ENCODE results near the gene PDCD7.
"Not testable (repeated sequence)": the region's sequence is repeated elsewhere in the genome, so short reads cannot be mapped to it uniquely, and the experiment has no call there.

Gene PDCD7, protein sequence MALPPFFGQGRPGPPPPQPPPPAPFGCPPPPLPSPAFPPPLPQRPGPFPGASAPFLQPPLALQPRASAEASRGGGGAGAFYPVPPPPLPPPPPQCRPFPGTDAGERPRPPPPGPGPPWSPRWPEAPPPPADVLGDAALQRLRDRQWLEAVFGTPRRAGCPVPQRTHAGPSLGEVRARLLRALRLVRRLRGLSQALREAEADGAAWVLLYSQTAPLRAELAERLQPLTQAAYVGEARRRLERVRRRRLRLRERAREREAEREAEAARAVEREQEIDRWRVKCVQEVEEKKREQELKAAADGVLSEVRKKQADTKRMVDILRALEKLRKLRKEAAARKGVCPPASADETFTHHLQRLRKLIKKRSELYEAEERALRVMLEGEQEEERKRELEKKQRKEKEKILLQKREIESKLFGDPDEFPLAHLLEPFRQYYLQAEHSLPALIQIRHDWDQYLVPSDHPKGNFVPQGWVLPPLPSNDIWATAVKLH
- 7.6 to 27.1 (median 19.9) reads per million in 17 experiments for total RNA-seq

DNA sequence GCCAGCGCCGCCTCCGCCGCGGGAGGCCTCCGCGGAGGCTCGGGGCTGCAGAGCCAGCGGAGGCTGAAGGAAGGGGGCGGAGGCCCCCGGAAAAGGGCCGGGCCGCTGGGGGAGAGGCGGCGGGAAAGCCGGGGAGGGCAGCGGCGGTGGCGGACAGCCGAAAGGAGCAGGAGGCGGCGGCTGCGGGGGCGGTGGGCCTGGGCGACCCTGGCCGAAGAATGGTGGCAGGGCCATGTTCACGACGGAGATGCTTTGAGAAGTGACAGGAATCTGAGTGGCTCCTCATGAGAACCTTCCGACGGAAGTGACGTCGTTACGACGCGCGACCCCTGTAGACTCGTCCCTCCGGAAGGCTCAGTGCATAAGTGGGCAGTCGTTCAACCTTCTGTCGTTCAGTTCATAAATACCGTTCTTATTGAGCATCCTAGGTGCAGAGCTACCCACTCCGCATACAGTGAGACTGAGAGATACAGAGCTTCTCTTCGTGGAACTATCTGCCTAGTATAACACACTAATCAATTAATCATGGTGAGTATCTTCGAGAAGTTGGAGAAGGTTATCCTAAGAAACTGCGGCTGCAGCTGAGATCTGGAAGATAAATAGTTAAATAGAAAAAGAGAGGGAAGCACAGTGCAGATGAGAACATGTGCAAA lies at the start of gene PDCD7:
TSS of gene PDCD7 (minus strand) at position 261 of the 653 bp plus-strand sequence. CDS start at position 234, 27 bp downstream.
- DNase-seq: peak; percentile 90 to 95 (median 94)

DNA sequence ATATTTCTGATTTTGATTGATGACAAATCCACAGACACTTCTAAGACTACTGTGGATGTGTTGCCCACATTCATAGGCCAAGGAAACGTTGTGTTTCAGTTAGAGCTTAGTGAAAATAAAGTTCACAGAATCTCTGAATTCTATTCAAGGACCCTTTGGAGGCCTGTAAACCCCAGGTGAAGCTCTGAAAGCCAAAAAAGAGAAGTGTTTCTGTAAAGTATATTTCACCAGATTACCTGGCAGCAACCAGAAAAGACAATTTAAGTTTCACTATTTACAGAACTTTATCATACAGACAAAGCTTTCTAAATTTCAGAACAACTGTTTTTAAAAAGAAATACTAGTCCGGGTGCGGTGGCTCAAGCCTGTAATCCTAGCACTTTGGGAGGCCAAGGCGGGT lies 48.9 kb upstream of the PDCD7 start:
- DNase-seq: no peak

DNA sequence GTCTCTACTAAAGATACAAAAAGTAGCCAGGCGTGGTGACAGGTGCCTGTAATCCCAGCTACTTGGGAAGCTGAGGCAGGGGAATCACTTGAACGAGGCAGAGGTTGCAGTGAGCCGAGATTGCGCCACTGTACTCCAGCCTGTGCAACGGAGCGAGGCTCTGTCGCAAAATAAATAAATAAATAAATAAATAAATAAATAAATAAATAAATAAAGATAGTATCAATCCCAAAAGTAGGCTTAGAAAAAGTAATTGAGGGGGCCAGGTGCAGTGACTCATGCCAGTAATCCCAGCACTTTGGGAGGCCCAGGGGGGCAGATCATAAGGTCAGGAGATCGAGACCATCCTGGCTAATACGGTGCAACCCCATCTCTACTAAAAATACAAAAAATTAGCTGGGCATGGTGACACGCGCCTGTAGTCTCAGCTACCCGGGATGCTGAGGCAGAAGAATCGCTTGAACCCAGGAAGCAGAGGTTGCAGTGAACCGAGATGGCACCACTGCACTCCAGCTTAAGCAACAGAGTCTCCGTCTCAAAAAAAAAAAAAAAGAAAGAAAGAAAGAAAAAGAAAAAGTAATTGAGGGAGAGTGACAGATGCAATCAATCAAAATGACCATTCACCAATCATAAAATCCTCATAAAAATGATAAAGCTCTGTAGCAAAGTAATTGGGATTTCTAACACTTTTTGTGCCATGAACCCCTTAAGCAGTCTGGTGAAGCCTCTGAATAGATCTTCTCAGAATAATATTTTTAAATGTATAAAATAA lies 48.2 kb upstream of the PDCD7 start:
- DNase-seq: not testable (repeated sequence)

DNA sequence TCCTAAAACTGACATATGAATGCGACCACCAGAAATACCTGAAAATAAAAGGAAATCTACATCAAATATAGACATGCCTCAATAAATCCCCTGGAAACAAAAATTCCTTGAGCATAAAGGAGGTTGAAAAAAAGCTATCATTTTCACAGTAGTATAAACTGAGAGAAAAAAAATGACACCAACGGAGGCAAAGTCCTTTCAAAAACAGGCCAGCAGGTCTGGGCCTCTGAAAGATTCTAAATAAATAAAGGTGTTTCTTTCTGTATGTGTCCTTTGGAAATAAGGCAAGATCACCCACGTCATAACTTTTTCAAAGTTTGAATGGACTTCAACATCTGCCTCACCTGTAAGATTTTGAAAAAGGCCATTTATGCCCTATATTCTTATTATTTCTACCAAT lies 46.6 kb upstream of the PDCD7 start:
- DNase-seq: no peak

DNA sequence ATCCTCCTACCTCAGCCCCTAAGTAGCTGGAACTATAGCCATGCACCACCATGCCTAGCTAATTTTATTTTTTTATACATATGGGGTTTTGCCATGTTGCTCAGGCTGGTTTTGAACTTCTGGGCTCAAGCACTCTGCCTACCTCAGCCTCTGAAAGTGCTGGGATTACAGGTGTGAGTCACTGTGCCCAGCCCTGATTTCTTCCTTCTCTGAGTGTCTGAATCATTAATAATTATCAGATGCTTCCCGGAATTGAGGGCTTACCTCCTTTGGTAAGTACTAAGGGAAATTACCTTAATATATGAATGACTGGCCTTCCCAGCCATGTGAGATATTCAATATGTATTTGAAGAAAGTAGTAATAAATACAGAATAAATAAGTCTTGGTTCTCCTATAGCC lies 44.3 kb upstream of the PDCD7 start:
- no peak for DNase-seq

DNA sequence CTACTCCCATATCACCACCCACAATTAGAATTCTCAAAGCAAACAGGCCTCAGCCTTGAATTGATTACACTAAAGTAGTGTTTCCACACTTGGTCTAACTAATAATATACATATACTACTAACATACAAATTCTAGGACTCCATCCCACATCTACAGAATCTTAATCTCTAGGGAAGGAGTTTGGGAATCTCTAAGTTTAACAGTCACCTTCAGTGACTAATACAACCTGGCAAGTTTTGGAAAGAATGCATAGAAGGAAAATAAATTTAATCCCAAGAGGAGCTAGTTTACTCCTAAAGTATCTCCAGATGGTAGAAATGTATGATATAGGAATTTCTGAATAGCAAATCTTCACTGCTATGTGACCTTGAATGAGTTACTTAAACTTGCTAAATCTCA lies 42.4 kb upstream of the PDCD7 start:
- no peak for DNase-seq

DNA sequence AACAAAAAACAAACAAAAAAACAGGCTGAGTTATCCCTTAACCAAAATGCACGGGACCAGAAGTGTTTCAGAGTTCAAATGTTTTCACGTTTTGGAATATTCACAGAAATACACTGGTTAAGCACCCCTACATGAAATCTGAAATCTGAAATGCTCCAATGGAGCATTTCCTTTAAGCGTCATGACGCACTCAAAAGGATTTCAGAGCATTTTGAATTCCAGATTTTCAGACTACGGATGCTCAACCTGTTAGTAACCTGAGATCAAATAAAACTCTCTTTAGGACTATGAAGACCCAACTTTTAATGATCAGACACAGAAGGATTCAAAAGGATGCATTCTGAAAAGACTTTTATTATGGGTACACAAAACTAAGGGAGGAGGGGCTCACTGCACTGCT lies 41.9 kb upstream of the PDCD7 start:
- DNase-seq: no peak

DNA sequence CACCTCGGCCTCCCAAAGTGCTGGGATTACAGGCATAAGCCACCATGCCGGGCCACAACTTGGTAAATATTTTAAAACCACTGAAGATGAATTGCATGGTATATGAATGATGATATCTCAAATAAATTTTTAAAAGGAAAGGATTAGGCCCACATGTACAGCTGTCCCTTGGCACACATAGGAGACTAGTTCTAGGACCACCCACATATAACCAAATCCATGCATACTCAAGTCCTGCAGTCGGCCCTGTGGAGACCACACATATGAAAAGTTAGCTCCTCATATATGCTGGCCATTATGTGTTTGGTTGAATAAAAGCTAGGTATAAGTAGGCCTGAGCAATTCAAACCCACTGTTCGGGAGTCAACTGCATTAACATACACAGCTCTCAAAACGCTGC lies 40.9 kb upstream of the PDCD7 start:
- no peak for DNase-seq

DNA sequence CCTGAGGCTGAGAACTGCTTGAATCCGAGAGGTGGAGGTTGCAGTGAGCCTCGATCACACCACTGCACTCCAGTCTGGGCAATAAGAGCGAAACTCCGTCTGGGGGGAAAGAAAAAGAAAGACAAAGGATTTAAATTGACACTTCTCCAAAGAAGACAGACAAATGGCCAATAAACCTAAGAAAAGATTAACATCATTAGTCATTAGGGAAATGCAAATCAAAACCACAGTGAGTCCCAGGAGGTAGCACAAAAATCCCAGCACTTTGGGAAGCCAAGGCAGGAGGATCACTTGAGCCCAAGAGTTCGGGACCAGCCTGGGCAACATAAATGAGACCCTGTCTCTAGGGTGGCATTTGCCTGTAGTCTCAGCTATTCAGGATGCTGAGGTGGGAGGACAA lies 38.9 kb upstream of the PDCD7 start:
- no peak for DNase-seq

DNA sequence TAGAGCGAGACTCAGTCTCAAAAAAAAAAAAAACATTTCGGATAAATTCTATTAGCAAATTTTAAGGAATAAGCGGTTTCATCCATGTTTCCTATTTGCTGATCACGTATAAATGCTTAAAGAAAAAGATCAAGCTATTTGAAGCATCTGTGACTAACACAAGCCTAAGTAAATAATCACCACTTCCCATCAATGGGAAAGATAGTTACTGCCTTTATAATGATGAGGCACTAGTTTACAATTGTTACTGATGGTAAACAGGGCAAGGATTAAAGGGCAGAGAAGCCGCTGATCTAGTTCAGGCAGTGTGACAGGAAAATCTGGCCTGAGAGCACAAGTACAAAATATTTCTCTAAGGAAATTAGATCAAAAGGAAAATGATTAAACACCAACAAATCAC lies 37.8 kb upstream of the PDCD7 start:
- DNase-seq: no peak

DNA sequence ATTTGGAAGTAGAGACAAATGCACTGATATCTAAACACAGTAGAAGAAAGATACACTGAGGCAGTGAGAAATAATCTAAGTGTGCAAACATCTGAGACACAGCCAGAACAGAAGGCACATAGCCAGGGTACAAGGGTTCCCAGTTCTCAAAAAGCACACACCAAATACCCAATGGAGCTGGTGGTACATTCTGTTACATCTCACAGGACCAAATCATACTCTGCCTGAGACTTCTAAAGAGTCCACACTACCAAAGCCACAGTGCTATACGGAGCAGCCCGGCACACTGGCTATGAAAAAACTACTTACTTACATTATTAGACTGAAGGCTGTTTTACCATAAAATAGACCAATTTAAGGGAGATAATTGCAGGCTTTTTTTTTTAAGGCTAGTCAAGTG lies 32.3 kb upstream of the PDCD7 start:
- no peak for DNase-seq

DNA sequence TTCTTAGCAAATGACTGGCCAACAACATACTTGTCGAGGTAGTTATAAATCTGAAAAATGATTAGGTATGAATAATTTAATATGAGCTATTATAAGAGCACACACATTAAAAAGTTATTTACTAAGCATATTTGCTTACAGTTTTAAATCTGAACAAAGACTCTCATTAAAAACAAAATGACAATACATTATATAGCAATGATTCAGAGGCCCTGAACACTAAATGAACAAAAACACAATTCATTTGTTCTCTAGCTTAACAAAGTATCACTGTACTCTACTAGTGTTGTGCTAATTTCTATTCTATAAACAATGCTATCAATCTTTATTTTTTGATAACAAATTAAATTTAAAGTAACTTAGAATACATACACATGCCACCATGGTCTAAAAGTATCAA lies 30.5 kb upstream of the PDCD7 start:
- no peak for DNase-seq

DNA sequence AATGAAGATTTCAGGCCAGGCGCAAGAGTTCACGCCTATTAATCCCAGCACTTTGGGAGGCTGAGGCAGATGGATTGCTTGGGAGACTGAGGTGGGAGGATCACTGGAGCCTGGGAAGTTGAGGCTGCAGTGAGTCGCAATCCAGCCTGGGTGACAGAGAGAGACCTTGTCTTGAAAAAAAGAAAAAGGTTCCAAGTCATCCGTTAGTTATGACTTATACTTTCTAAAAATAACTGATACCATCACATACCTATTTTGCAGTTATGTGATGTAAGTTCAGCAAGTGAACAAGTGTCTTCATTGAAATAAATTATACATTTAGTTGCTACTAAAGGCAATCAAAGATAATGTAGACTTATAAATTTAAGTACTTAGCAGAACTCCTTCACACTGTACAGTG lies 29.4 kb upstream of the PDCD7 start:
- no peak for DNase-seq

DNA sequence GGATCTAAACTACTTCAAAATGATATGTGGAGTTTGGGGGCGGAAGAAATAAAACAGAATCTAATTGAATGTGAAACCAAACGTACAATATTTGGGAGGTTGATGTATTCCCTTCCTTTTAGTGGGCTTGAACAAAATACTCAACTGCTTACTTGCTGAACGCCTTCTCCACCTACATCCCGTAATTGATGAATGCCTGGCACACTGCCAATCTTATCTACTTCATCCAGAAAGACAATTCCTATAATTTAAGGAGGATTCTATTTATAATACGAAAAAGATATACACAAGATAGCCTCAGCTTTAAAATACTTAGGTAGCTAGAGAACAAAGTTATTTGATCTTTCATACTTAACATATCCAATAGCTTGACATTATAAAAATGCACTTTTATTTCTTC lies 23.1 kb upstream of the PDCD7 start:
- DNase-seq: no peak

DNA sequence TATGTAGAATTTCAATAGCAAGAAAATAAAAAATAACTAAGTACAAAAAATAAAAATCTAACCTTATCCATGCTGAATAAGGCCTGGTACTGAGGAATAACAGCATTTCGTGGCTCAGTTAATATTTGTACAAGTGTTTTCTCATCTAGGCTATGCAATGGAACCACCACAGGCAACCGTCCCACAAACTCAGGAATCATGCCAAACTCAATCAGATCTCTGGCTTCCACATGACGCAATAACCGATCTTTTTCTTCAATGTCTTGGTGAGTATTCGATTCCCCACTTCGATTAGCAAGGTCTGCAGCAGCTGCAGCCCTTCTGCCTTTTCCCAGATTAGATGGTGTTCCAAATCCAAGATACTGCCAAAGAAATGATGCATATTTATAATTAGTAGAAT lies 21.1 kb upstream of the PDCD7 start:
- no peak for DNase-seq

DNA sequence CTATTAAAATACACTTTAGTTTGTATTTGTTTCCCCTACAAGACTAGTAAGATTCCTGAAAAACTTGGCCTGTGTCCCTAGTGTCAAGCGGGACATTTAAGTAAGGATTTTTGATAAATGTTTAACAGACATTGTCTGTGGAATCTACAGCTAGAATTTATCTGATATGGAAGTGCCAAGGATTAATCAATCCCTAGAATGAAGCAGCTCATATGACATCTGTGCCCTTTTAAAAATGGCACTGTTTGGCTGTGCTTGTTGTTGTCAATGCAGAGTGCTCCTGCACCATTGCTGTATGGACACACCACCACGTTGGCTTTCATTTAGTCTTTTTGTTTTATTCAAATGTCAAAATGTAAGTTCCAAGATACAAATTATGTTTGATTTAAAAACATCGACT lies 14.3 kb upstream of the PDCD7 start:
- no peak for DNase-seq

DNA sequence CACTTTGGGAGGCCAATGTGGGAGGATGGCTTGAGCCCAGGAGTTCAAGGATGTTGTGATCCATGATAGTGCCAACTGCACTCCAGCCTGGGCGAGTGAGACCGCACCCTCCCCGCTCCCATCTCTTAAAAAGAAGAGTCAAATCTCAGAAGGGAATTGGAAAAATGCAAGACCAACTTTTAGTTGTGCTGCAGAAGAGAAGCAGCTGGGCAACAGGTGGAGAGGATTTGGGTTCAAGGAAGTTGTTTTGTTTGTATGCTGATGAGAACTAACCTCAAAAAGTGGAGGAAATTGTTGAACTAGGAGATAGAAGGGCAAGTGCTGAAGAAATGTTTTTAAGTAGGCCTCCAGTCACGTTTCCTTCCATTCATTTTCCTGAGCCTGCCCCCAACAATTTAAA lies 12.8 kb upstream of the PDCD7 start:
- DNase-seq: no peak

DNA sequence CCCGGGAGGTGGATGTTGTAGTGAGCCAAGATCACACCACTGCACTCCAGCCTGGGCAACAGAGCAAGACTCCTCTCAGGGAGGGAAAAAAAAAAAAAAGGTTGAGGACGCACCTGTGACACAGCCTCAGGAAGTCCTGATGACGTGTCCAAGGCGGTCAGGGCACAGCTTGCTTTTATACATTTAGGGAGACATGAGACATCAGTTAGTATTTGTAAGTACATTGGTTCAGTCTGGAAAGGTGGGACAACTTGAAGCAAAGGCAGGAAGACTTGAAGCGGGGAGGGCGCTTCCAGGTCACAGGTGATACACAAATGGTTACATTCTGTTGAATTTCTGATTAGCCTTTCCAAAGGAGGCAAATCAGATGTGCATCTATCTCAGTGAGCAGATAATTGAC lies 5.0 kb upstream of the PDCD7 start:
- DNase-seq: not testable (repeated sequence)

DNA sequence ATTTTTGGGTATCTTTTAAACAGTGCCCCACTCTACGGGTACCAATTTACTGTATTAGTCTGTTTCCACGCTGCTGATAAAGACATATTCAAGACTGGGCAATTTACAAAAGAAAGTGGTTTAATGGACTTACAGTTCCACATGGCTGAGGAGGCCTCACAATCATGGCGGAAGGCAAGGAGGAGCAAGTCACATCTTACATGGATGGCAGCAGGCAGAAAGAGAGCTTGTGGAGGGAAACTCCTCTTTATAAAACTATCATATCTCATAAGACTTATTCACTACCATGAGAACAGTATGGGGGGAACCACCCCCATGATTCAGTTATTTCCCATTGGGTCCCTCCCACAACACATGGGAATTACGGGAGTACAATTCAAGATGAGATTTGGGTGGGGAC lies 4.3 kb upstream of the PDCD7 start:
- DNase-seq: not testable (repeated sequence)

DNA sequence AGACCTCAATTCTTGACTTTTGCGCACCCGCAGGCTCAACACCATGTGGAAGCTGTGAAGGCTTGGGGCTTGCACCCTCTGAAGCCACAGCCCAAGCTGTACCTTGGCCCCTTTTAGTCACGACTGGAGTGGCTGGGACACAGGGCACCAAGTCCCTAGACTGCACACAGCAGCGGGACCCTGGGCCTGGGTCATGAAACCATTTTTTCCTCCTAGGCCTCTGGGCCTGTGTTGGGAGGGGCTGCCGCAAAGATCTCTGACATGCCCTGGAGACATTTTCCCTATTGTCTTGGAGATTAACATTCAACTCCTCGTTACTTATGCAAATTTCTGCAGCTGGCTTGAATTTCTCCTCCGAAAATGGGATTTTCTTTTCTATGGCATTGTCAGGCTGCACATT lies 3.5 kb upstream of the PDCD7 start:
- DNase-seq: not testable (repeated sequence)

DNA sequence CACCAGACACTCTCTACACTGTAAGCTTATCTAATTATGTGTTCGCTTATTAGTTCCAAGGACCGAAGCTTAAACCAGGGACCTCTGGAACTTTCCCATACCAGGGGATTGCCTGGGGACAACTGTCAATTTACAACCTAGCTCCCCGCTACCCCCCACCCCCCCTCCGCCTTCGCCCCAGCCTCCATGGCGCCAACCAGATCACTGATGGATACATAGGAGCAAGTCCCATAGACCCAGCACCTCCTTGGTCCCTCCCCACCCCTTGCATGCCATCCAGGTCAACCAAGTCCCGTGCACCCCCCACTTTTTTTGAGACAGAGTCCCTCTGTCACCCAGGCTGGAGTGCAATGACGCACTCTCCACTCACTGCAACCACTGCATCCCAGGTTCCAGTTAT lies 930 bp upstream of the PDCD7 start:
- no peak for DNase-seq

DNA sequence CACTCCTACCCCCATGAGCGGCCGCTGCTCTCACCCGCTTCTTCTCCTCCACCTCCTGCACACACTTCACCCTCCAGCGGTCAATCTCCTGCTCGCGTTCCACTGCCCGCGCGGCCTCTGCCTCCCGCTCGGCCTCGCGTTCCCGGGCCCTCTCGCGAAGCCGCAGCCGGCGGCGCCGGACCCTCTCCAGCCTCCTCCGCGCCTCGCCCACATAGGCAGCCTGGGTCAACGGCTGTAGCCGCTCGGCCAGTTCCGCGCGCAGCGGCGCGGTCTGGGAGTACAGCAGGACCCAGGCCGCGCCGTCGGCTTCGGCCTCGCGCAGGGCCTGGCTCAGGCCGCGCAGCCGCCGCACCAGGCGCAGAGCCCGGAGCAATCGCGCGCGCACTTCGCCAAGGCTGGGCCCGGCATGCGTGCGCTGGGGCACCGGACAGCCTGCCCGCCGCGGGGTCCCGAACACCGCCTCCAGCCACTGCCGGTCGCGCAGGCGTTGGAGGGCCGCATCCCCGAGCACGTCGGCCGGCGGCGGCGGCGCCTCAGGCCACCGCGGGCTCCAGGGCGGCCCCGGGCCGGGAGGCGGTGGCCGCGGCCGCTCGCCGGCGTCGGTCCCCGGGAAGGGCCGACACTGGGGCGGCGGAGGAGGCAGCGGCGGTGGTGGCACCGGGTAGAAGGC lies 595 bp downstream of the PDCD7 start:
- DNase-seq: peak; percentile 75 to 88 (median 78)

DNA sequence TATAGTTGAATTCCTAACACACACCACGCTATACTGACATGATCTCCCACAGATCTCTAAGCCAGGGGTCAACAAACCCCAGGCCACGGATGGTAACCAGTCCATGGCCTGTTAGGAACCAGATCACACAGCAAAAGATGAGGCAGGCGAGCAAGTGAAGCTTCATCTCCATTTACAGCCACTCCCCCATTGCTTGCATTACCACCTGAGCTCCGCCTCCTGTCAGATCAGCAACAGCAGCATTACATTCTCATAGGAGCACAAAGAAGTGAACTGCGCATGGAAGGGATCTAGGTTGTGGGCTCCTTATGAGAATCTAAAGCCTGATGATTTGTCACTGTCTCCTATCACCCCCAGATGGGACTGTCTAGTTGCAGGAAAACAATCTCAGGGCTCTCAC lies 2.7 kb downstream of the PDCD7 start:
- DNase-seq: no peak

Measured in suppressor macrophage (primary cell).